Kidney epithelial cell (primary cell): ENCODE results near the gene EIF3K. TPM values are rescaled to one million over a fixed set of nuclear protein-coding genes. Genes with fewer than 3 reads are reported as not detected.

Experiments used
- DNase-seq: peaks from one replicate; pipeline ENCODE4 v3.0.0-alpha.2; 2010; ENCODE audit warnings: low read depth
- H3K27me3 ChIP-seq: 2 replicates; pipeline ENCODE4 v1.6.0; 2011; ENCODE audit warnings: low read length; ENCODE audit not compliant: control insufficient read depth, insufficient read depth
- H3K36me3 ChIP-seq: 2 replicates; pipeline ENCODE4 v1.5.1; 2011; ENCODE audit warnings: low read length; ENCODE audit not compliant: control insufficient read depth, insufficient read depth
- H3K4me3 ChIP-seq: 2 replicates; pipeline ENCODE4 v1.5.1; 2011; ENCODE audit warnings: low read depth, mild to moderate bottlenecking, control low read depth, low read length
- CTCF ChIP-seq: IDR thresholded peaks from 2 replicates; pipeline ENCODE4 v1.5.1; 2011; ENCODE audit warnings: mild to moderate bottlenecking, moderate library complexity, low read length, control low read depth, inconsistent platforms; ENCODE audit not compliant: insufficient read depth, poor library complexity, severe bottlenecking
- total RNA-seq: library from RNA; depleted of rRNA; stranded (reverse); fragments of >200 nt; gene quantifications from 2 replicates; pipeline ENCODE4 v1.2.3, GENCODE V29; 2015

Gene EIF3K
- total RNA-seq, 1 donor from 2014 or later, result 653 TPM

GRCh38 chr19:38583219-38583984 is 35.6 kb upstream of the EIF3K start:
- Histone ChIP-seq H3K27me3 (no peaks in the 10 kb centered on the region), H3K36me3 (no peaks in the 10 kb centered on the region), H3K4me3 (no peak overlapping the region)
- DNase-seq, result no peak
- TF ChIP-seq CTCF, result no peak

- no peak for DNase-seq
- no peak for TF ChIP-seq CTCF
- no peaks in the 10 kb centered on the region for H3K36me3 ChIP-seq
- no peaks in the 10 kb centered on the region for H3K27me3 ChIP-seq
- no peak overlapping the region for H3K4me3 ChIP-seq
These were observed 35.0 kb upstream of the EIF3K start for GRCh38 chr19:38583985-38584305.

- Histone ChIP-seq H3K4me3 (no peak overlapping the region), H3K36me3 (no peaks in the 10 kb centered on the region), H3K27me3 (no peaks in the 10 kb centered on the region)
- DNase-seq, result no peak
- TF ChIP-seq CTCF, result no peak
These were observed 31.4 kb upstream of the EIF3K start for GRCh38 chr19:38587562-38587961.

- Histone ChIP-seq H3K36me3 (no peaks in the 10 kb centered on the region), H3K4me3 (no peak overlapping the region), H3K27me3 (no peaks in the 10 kb centered on the region)
- DNase-seq, result no peak
- TF ChIP-seq CTCF, result no peak
These were observed 30.9 kb upstream of the EIF3K start for GRCh38 chr19:38588041-38588440.

- no peaks in the 10 kb centered on the region for H3K36me3 ChIP-seq
- peaks cover 8% of the 10 kb centered on the region for H3K27me3 ChIP-seq
- no peak for TF ChIP-seq CTCF
- DNase-seq, result no peak
- no peak overlapping the region for H3K4me3 ChIP-seq
These were observed 26.0 kb upstream of the EIF3K start for GRCh38 chr19:38592940-38593339.
